A549 (cell line): ENCODE data around the gene SP4.

ENCODE experiments used
- JUN ChIP-seq, 2 experiments: fragments of >200 bp; sonication (Bioruptor Twin); formaldehyde crosslinking; IDR thresholded peaks; 2 replicates in 1 of 2; 3 replicates in 1 of 2; pipeline ENCODE4 v1.6.1; 2016 to 2017
- NPAS2 ChIP-seq: fragments of 250-450 bp; sonication (Bioruptor Pico); IDR thresholded peaks from 2 replicates; pipeline ENCODE4 v1.8.0; 2022; ENCODE audit warnings: mild to moderate bottlenecking, moderate library complexity, borderline replicate concordance
- POLR2A ChIP-seq: IDR thresholded peaks from 2 replicates; pipeline ENCODE4 v1.6.1; 2012; ENCODE audit warnings: mild to moderate bottlenecking, low read length
- RAD21 ChIP-seq, 2 experiments: fragments of >200 bp in 1 of 2; sonication (Bioruptor Twin) in 1 of 2; formaldehyde crosslinking in 1 of 2; IDR thresholded peaks in 1 of 2; conservative IDR thresholded peaks in 1 of 2; 2 replicates in 1 of 2; 3 replicates in 1 of 2; pipeline ENCODE4 v1.6.1; 2012 to 2018; ENCODE audit warnings: inconsistent platforms in 1 of 2
- ZSCAN20 ChIP-seq: fragments of 250-450 bp; sonication (Bioruptor Pico); IDR thresholded peaks from 2 replicates; pipeline ENCODE4 v1.8.0; 2022; ENCODE audit warnings: mild to moderate bottlenecking, moderate library complexity
- TF ChIP-seq, protein P1 (sequence below): fragments of >200 bp; sonication (Bioruptor Twin); formaldehyde crosslinking; IDR thresholded peaks from 3 replicates; pipeline ENCODE4 v1.5.1; 2016

DNA sequence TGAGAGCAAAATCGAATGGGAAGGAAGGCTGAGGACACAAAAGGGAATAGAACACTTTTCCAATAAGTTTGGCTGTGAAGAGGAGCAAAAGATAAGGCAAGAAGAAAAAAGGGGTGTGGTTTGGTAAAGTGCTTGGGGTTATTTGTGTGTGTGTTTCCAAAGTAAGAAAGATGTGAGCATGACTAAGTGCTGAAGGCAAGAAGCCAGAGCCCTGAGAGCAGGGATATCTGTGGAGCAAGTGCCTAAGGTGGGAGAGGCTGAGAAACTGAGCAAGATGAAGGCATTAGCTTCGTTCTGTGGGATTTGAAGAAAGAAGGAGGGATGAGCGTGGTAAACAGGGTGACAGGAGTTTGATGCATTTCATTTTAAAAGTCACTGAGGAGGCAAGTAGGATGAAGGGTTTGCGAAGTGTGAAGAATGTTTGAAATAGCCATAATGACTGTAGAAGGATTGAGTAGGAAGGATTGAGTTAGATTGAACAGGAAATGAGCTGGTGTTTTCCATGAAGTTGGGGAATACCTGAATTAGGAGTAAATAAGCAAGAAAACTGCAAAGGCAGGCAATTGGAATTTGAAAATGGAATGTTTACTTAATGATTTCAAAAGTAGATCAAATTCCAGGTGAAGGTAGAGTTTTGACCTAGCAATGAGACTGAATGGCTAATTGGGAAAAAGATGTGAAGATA lies 19.9 kb upstream of the SP4 start:
- TF ChIP-seq, protein P1, sequence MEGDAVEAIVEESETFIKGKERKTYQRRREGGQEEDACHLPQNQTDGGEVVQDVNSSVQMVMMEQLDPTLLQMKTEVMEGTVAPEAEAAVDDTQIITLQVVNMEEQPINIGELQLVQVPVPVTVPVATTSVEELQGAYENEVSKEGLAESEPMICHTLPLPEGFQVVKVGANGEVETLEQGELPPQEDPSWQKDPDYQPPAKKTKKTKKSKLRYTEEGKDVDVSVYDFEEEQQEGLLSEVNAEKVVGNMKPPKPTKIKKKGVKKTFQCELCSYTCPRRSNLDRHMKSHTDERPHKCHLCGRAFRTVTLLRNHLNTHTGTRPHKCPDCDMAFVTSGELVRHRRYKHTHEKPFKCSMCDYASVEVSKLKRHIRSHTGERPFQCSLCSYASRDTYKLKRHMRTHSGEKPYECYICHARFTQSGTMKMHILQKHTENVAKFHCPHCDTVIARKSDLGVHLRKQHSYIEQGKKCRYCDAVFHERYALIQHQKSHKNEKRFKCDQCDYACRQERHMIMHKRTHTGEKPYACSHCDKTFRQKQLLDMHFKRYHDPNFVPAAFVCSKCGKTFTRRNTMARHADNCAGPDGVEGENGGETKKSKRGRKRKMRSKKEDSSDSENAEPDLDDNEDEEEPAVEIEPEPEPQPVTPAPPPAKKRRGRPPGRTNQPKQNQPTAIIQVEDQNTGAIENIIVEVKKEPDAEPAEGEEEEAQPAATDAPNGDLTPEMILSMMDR, result no peak
- no peak for TF ChIP-seq POLR2A
- no peak for TF ChIP-seq RAD21 (conservative IDR thresholded peaks at IDR 0.05 in 1 of 2, IDR thresholded peaks at IDR 0.05 in 1 of 2)
- no peak for TF ChIP-seq JUN (IDR thresholded peaks at IDR 0.05)
- no peak for TF ChIP-seq NPAS2 (CRISPR knock-in tag)
- no peak for TF ChIP-seq ZSCAN20
